ENCODE data around the gene CCBE1.

DNA sequence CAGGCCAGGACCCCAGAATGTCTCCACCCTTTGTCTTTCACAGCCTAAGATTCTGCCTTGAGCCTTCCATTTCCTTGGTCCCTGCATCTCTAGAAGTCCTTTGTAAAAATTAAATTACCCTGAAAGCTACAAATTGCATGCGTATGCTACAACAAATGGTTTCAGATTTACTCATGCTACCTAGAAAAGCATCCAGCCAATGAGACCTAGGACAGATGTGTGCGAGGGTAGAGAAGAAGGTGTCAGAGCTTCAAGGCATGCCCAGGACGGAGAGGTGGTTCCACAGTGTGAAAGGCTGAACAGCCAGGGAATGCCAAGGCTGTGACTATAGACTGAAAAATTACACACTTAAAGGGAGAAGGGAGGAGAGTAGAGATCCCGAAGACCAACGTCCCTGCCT lies 40.2 kb downstream of the CCBE1 start:
- TF ChIP-seq SMC3 (conservative IDR thresholded peaks at IDR 0.05; ENCODE audit: poor library complexity) (no peak), POLR2AphosphoS5 (IDR thresholded peaks at IDR 0.05) (no peak), EZH2 (IDR thresholded peaks at IDR 0.05; ENCODE audit: borderline replicate concordance, insufficient read depth, low read length, poor library complexity, severe bottlenecking) (no peak), EP300 (conservative IDR thresholded peaks at IDR 0.05; ENCODE audit: poor library complexity, severe bottlenecking) (no peak), TAF1 (IDR thresholded peaks at IDR 0.05; ENCODE audit: low read depth) (no peak), MXI1 (conservative IDR thresholded peaks at IDR 0.05; ENCODE audit: poor library complexity, severe bottlenecking) (no peak), RAD21 (conservative IDR thresholded peaks at IDR 0.05) (no peak)
- TF ChIP-seq, protein P1, sequence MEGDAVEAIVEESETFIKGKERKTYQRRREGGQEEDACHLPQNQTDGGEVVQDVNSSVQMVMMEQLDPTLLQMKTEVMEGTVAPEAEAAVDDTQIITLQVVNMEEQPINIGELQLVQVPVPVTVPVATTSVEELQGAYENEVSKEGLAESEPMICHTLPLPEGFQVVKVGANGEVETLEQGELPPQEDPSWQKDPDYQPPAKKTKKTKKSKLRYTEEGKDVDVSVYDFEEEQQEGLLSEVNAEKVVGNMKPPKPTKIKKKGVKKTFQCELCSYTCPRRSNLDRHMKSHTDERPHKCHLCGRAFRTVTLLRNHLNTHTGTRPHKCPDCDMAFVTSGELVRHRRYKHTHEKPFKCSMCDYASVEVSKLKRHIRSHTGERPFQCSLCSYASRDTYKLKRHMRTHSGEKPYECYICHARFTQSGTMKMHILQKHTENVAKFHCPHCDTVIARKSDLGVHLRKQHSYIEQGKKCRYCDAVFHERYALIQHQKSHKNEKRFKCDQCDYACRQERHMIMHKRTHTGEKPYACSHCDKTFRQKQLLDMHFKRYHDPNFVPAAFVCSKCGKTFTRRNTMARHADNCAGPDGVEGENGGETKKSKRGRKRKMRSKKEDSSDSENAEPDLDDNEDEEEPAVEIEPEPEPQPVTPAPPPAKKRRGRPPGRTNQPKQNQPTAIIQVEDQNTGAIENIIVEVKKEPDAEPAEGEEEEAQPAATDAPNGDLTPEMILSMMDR (IDR thresholded peaks at IDR 0.05; ENCODE audit: poor library complexity, severe bottlenecking) = no peak
- TF ChIP-seq, protein P2, sequence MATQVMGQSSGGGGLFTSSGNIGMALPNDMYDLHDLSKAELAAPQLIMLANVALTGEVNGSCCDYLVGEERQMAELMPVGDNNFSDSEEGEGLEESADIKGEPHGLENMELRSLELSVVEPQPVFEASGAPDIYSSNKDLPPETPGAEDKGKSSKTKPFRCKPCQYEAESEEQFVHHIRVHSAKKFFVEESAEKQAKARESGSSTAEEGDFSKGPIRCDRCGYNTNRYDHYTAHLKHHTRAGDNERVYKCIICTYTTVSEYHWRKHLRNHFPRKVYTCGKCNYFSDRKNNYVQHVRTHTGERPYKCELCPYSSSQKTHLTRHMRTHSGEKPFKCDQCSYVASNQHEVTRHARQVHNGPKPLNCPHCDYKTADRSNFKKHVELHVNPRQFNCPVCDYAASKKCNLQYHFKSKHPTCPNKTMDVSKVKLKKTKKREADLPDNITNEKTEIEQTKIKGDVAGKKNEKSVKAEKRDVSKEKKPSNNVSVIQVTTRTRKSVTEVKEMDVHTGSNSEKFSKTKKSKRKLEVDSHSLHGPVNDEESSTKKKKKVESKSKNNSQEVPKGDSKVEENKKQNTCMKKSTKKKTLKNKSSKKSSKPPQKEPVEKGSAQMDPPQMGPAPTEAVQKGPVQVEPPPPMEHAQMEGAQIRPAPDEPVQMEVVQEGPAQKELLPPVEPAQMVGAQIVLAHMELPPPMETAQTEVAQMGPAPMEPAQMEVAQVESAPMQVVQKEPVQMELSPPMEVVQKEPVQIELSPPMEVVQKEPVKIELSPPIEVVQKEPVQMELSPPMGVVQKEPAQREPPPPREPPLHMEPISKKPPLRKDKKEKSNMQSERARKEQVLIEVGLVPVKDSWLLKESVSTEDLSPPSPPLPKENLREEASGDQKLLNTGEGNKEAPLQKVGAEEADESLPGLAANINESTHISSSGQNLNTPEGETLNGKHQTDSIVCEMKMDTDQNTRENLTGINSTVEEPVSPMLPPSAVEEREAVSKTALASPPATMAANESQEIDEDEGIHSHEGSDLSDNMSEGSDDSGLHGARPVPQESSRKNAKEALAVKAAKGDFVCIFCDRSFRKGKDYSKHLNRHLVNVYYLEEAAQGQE (IDR thresholded peaks at IDR 0.05; ENCODE audit: borderline replicate concordance) = no peak
